Motor neuron (in vitro differentiated cells): ENCODE results near the gene MAN1A1. TPM values are rescaled to one million over a fixed set of nuclear protein-coding genes. Genes with fewer than 3 reads are reported as not detected.
A peak's percentile ranks its signal among the peaks of the same experiment; 100 is the strongest.

ENCODE experiments used
- ATAC-seq, 8 experiments: fragments of 200-7000 bp; cut with Tn5 transposase; replicated peaks in 6 of 8; 2 replicates each; pipeline ENCODE4 v1.8.0; 2021; ENCODE audit warnings: mild to moderate bottlenecking in 8 of 8, moderate library complexity in 8 of 8
- H3K27ac ChIP-seq, 2 donors: fragments of 250-450 bp; sonication (Bioruptor Pico); 2 replicates each; pipeline ENCODE4 v1.9.0; 2021; ENCODE audit warnings: antibody characterized with exemption in 2 of 2, mild to moderate bottlenecking in 2 of 2, moderate library complexity in 1 of 2
- H3K4me1 ChIP-seq, 2 donors: fragments of 250-450 bp; sonication (Bioruptor Pico); replicated peaks in 1 of 2; 2 replicates each; pipeline ENCODE4 v1.6.1; 2021; ENCODE audit warnings: antibody characterized with exemption in 2 of 2, mild to moderate bottlenecking in 2 of 2, moderate library complexity in 1 of 2
- H3K4me3 ChIP-seq, 5 donors: fragments of 250-450 bp; sonication (Bioruptor Pico); 2 replicates each; pipeline ENCODE4 v1.9.0; 2021; ENCODE audit warnings: antibody characterized with exemption in 5 of 5, mild to moderate bottlenecking in 5 of 5, moderate library complexity in 4 of 5
- WGBS, 10 experiments: fragments of 450-650 bp; shearing (Covaris generic); methylation state at CpG; one replicate each; pipeline ENCODE4 v1.0.0; 2022; 5-methylcytosine and 5-hydroxymethylcytosine counted together
- in situ Hi-C, 9 experiments: fragments of 400-800 bp; cut with MboI; loops; one replicate each; pipeline ENCODE4 v1.15.0; 2021; ENCODE audit warnings: low sequenced_read_pairs in 9 of 9, low pct_unique_long_range_greater_than_20kb in 2 of 9; ENCODE audit not compliant: unreplicated experiment in 9 of 9
- total RNA-seq, 8 experiments: library from RNA; unstranded; fragments of 300-600 nt; gene quantifications; 2 replicates each; pipeline versions ENCODE4 v1.2.3 to v1.2.4, GENCODE V29; 2022

The MAN1A1 gene
- total RNA-seq, 8 experiments from 2014 or later, result 0.73 to 32.9 (median 4.5) TPM

DNA sequence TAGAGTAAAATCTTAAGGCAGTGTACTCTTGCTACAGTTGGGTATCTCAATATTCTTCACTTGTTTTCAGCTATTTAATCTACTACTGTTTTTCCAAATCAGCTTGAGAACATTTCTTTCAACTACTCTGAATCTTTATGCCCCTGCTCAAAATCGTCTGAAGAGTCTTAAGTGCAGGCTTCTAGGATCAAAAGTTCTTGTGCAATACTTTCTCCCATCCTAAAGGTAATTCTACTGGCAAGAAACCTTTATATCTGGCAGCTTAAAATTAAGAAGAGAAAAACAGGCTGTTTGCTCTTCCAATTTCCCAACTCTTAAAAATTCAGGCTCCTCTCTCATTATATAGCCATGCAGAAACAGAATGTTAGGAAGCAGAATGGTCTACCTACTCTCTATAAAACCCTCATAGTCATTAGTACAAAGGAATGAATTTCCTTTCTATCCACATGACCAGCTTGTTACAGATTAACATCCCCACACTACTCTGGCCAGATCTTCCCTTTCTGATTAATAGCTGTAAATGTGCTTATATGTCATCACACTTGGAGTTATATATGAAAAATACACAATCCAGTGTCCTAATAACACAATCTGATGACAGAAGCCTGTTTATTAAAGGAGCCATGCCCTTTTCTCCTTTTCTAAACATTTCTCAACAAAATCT, 148.9 kb downstream of the MAN1A1 start:
- ATAC-seq, result peak in 5 of 8 experiments; percentile 35 to 65 (median 56)
- WGBS, 10 experiments, result 10 to 100% (median 88%) methylated on average over 1 of the region's 1 CpG; no CpG with 5 or more reads in 1 of the 10 experiments
- Histone ChIP-seq H3K4me3 (no peak overlapping the region), H3K4me1 (no peaks in the 10 kb centered on the region), H3K27ac (no peak overlapping the region)
- in situ Hi-C loops, result no loop called here

DNA sequence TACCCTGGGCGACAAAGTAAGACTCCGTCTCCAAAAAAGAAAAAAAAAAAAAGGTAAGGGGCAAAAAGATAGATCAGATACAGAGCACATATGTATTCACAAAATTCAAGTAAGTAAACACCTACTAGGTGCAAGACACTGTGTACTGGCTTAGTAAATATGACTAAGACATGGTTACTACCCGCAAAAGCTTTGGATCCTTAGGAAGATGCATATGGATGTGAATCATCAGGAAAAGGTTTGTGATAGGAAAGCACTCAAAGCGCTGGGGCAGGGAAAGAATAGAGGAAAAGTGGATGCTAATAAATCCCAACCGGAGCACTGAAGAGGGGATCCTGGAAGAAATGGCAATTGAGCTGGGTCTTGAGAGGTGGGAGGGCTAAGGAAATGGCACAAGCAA, 152.3 kb downstream of the MAN1A1 start:
- Histone ChIP-seq H3K4me1 (no peaks in the 10 kb centered on the region), H3K4me3 (no peak overlapping the region), H3K27ac (no peak overlapping the region)
- no peak for ATAC-seq
- in situ Hi-C loops, result no loop called here
- 80 to 100% (median 96%) methylated on average over 1 to 5 of the region's 5 CpGs; no CpG with 5 or more reads in 1 of the 10 experiments for WGBS, 10 experiments

DNA sequence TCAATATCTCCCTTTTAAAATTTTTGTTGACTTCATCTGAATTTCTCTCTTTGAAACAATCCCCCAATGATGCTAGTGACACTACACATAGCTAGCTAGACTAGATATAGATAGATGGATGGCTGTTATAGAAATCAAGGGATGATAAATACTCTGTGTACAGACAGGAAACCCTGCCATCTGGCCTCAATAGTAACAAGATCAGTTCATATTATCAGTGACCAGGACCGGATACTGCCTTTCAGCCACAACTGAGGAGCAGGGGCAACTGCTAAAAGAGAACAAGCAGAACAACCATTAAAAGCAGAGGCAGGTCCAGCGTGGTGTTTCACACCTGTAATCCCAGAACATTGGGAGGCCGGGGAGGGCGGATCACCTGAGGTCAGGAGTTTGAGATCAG, 152.8 kb downstream of the MAN1A1 start:
- Histone ChIP-seq H3K4me1 (no peaks in the 10 kb centered on the region), H3K27ac (no peak overlapping the region), H3K4me3 (no peak overlapping the region)
- WGBS, 10 experiments, result 75 to 100% (median 86%) methylated on average over 1 to 4 of the region's 4 CpGs; no CpG with 5 or more reads in 3 of the 10 experiments
- no peak for ATAC-seq
- in situ Hi-C loops, result no loop called here

DNA sequence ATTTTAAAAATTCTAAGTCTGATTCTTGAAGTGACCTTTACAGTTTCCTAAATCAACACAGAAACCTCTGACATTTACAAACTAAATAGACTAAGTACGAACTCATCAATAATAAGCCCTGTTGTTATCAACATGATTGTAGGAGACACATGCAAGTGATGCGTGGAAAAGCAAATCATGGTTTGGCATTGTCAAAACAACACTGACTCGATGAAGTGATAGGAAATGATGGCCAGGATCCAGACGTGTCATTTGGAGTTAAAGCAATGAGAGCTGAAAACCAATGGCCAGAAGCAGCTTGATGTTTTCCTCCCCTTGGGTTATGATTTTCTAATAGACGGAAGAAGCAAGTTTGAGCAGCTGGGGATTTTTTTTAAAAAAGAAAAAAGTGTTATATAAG, 153.7 kb downstream of the MAN1A1 start:
- H3K4me1 ChIP-seq, result no peaks in the 10 kb centered on the region
- 74 to 100% (median 96%) methylated on average over 2 to 5 of the region's 5 CpGs; no CpG with 5 or more reads in 1 of the 10 experiments for WGBS, 10 experiments
- no peak for ATAC-seq
- in situ Hi-C loops, result no loop called here
- no peak overlapping the region for H3K27ac ChIP-seq
- H3K4me3 ChIP-seq, result no peak overlapping the region

DNA sequence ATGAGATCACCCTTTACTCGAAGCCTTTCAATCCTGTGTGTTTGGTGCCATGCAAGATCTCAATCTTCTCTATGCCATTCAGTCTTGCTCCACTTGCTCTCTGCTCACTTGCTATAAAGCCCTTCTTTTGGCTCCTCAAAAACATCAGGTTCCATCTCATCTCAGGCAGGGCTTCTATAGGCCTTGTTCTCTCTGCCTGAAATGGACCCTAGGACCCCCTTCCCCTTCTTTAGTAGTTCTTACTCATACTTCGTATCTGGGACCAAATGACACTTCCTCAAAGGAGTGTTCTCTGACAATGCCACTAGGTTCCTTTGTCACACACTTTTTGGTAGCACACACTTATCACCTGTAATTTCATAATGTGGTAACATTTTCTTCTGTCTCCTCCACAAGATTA, 154.4 kb downstream of the MAN1A1 start:
- no peak overlapping the region for H3K27ac ChIP-seq
- in situ Hi-C loops, result no loop called here
- H3K4me1 ChIP-seq, result no peaks in the 10 kb centered on the region
- no peak overlapping the region for H3K4me3 ChIP-seq
- 72 to 100% (median 100%) methylated on average over 1 to 2 of the region's 2 CpGs; no CpG with 5 or more reads in 5 of the 10 experiments for WGBS, 10 experiments
- no peak for ATAC-seq

DNA sequence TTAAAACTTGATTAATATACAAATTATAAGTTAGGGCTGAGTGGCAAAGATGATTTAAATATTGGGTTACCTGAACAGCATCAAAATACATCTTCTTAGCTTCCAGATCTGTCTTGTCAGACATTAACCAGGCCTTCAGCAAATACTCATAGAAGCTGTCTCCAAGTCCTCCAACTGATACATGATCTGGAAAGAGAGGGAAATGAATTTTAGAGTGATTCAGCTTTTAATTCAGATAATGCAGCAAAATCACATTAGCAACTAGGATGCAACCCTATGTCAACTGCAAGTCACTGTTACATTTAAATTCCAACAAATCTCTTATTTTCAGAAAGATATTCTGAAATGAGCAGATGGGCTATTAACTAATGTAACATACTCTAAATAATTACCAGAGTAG, 155.9 kb downstream of the MAN1A1 start:
- Histone ChIP-seq H3K27ac (no peak overlapping the region), H3K4me3 (no peak overlapping the region), H3K4me1 (no peaks in the 10 kb centered on the region)
- peak in 1 of 8 experiments; percentile 32 for ATAC-seq
- in situ Hi-C loops, result no loop called here

DNA sequence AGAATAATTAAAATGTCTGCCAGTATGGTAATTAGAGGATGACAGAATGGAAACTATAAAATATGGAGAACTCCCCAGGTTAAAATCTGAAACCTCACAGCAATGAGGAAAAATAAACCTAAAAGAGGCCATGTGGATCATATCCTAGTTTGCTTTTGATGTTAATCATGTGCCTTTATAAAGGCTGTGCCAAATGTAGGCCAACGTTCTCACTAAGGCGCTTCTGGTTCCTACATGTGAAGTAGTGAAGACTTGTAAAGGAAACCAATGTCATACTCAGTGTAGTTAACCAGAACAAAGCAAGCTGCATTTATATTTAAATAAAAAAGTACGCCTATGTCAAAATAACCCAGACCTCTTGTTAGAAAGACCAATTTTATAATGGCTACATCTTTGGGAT, 157.4 kb downstream of the MAN1A1 start:
- Histone ChIP-seq H3K4me3 (no peak overlapping the region), H3K27ac (no peak overlapping the region), H3K4me1 (no peaks in the 10 kb centered on the region)
- in situ Hi-C loops, result no loop called here
- 67 to 100% (median 92%) methylated on average over 1 to 3 of the region's 3 CpGs for WGBS, 10 experiments
- ATAC-seq, result no peak

DNA sequence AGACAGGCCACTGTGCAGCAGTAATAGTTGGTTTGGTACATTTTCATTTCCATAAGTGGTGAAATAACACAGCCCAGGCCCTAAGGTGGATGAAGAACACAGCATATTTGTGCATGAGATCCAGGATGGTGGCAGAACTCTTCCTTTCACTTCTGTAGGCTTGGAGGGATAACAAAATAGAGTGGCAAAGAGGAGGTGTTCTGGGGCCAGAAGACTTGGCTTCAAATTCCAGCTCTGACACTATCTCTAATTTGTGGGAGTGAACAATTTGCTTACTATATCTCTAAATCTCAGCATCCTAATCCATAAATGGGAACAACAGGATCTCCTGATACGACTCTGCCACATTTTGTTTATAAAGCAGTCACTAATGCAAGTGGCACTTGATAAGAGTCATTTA, 159.4 kb downstream of the MAN1A1 start:
- in situ Hi-C loops, result no loop called here
- WGBS, 10 experiments, result 50 to 100% (median 100%) methylated on average over 1 of the region's 1 CpG; no CpG with 5 or more reads in 2 of the 10 experiments
- H3K4me1 ChIP-seq, result no peaks in the 10 kb centered on the region
- no peak for ATAC-seq
- H3K4me3 ChIP-seq, result no peak overlapping the region
- no peak overlapping the region for H3K27ac ChIP-seq

DNA sequence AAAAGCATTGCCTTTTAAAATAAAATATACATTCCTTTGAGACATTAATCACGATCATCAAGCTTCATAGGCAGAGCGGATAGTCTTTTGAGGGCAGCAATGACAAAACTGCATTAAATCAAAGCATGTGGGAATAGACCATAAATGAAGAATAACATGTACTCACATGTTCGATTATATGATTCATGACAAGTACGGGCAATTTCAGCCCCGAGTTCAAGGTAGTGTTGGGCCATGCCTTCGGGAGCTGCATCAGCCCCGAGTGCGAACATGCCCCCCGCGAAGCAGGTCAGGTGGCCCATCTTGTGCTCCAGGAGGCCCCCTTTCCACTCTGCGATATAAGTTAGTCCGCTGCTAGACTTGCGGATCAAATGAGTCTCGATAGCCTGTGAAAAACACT, 160.1 kb downstream of the MAN1A1 start:
- Histone ChIP-seq H3K4me1 (no peaks in the 10 kb centered on the region), H3K4me3 (no peak overlapping the region), H3K27ac (no peak overlapping the region)
- 50 to 95% (median 89%) methylated on average over 2 to 14 of the region's 14 CpGs for WGBS, 10 experiments
- no peak for ATAC-seq
- in situ Hi-C loops, result no loop called here

DNA sequence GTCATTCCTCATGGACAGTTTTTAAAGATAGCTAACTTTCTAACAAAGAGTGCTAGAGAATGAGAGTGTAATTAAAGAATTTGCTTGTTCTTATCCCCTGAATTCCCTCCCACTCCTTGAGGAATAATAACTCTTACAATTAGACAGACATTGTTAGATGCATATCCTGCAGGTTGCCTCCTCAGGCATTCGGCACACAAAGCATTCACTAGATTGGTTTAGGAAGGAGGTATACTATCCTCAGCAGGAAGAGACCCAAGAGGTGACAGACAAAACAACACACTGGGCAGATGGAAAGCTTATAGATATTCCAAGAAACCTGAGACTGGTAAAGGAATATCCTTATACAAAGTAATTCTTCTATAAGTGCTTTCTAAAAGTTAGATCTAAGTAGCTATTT, 162.0 kb downstream of the MAN1A1 start:
- 45 to 100% (median 75%) methylated on average over 1 of the region's 1 CpG; no CpG with 5 or more reads in 2 of the 10 experiments for WGBS, 10 experiments
- no peak for ATAC-seq
- in situ Hi-C loops, result no loop called here
- no peak overlapping the region for H3K27ac ChIP-seq
- H3K4me1 ChIP-seq, result peaks cover 0 to 5% of the 10 kb centered on the region in 2 donors
- no peak overlapping the region for H3K4me3 ChIP-seq

DNA sequence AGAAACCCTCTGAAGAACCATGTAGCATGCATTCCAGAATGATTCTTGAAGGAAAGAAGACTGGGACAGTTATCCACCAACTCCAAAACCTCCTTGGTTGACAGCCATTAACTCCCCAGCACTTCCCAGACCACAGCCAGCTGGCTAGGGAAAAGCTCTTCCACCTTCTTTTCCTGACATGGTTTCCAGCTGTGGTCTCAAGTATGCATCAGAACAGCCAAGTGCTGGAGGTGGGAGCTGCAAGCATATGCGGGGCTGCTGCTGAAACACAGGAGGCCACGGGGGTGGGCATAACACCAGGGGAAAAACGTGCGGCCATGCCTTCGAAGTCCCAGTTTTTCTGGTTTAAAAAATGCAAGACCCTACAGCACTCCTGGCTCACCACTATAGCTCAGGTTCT, 163.1 kb downstream of the MAN1A1 start:
- WGBS, 10 experiments, result 25 to 88% (median 71%) methylated on average over 4 to 5 of the region's 5 CpGs; no CpG with 5 or more reads in 6 of the 10 experiments
- Histone ChIP-seq H3K4me1 (peaks cover 0 to 5% of the 10 kb centered on the region in 2 donors), H3K27ac (no peak overlapping the region), H3K4me3 (no peak overlapping the region)
- in situ Hi-C loops, result no loop called here
- ATAC-seq, result no peak

DNA sequence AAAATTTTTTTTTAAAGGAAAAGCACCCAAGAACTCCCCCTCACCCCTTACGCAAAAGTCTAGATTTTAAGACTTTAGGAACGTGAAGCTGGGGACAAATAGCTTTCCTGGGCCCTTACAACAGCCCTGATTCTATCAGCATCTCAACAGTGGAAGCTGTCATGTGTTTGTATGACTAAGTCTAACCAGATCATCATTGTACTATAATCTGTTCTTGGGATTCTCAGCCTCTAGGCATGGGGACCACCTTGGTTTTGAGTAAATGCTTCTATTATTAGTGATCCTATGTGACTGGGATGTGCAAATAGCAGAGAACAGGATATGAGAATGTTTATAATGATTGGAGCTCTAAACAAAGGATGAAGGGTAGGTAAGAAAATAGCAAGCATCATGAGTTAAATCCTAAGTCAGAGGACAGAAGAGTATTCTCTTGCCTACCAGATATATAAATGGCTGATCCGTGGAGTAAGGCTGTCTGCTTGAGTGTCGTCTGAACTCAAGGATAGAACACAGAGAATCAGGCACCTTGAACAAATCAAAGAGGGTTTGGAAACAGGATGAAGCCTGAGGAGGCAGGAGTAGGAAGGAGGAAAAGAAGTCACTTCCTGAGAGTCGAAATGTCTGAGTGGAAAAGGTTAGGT, 165.4 kb downstream of the MAN1A1 start:
- WGBS, 10 experiments, result 69 to 100% (median 90%) methylated on average over 1 to 5 of the region's 5 CpGs
- Histone ChIP-seq H3K27ac (no peak overlapping the region), H3K4me3 (no peak overlapping the region), H3K4me1 (peaks cover 0 to 5% of the 10 kb centered on the region in 2 donors)
- peak in 1 of 8 experiments; percentile 43 for ATAC-seq
- in situ Hi-C loops, result no loop called here

DNA sequence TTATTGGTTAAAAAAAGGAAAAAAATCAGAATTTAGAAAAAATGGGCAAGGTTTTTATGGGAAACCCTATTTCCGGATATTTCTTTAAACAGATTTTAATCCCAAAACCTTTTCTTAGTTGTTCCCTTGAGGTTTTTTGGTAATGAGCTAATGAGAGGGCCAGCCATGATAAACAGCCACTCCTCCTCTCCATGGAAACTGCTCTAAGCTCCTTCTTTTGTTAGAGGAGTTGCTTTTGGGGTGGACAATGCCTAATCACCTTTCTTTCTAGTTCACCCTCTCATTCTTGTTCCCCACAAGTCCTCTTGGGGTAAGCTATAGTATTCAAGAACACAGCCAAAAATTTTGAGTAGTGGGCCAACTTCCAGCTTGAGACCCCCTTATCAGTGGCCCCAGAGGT, 166.1 kb downstream of the MAN1A1 start:
- Histone ChIP-seq H3K4me1 (peaks cover 0 to 5% of the 10 kb centered on the region in 2 donors), H3K27ac (no peak overlapping the region), H3K4me3 (no peak overlapping the region)
- no peak for ATAC-seq
- in situ Hi-C loops, result no loop called here
- 55 to 100% (median 92%) methylated on average over 1 of the region's 1 CpG; no CpG with 5 or more reads in 1 of the 10 experiments for WGBS, 10 experiments

DNA sequence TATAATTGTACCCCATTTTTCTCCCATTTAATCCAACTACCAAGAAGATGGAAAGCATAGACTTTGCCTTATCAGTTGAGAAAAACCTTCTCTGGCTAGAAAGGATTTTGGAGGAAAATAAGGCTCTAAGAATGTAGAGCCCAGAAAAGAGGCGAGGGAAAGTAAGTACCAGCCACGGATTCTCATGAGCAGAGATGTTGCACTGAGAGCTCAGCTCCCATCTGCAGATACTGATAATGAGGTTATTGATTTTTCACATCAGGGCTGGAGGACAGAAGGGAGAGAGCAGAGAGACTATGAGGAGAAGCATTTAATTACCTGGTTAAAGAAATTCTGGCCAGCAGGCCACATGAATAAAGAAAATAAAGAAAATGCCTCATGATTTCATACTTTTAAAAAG, 166.7 kb downstream of the MAN1A1 start:
- in situ Hi-C loops, result no loop called here
- WGBS, 10 experiments, result 54 to 94% (median 88%) methylated on average over 2 of the region's 2 CpGs; no CpG with 5 or more reads in 4 of the 10 experiments

More for the DNA sequence above, 166.7 kb downstream of the MAN1A1 start:
- Histone ChIP-seq H3K4me3 (no peak overlapping the region), H3K4me1 (peaks cover 0 to 5% of the 10 kb centered on the region in 2 donors), H3K27ac (no peak overlapping the region)
- peak in 2 of 8 experiments; percentile 32 to 46 for ATAC-seq
